ENCODE results near the gene NOP58. TPM values are rescaled to one million over a fixed set of nuclear protein-coding genes. Genes with fewer than 3 reads are reported as not detected.
A peak's percentile ranks its signal among the peaks of the same experiment; 100 is the strongest.
"Not testable (repeated sequence)": the region's sequence is repeated elsewhere in the genome, so short reads cannot be mapped to it uniquely, and the experiment has no call there.

NOP58 gene, protein sequence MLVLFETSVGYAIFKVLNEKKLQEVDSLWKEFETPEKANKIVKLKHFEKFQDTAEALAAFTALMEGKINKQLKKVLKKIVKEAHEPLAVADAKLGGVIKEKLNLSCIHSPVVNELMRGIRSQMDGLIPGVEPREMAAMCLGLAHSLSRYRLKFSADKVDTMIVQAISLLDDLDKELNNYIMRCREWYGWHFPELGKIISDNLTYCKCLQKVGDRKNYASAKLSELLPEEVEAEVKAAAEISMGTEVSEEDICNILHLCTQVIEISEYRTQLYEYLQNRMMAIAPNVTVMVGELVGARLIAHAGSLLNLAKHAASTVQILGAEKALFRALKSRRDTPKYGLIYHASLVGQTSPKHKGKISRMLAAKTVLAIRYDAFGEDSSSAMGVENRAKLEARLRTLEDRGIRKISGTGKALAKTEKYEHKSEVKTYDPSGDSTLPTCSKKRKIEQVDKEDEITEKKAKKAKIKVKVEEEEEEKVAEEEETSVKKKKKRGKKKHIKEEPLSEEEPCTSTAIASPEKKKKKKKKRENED
- total RNA-seq, result 100 to 1,000 TPM in 1 of 4 donors, 10 to 100 TPM in 3; 26.8 to 138 (median 76.9) TPM

DNA sequence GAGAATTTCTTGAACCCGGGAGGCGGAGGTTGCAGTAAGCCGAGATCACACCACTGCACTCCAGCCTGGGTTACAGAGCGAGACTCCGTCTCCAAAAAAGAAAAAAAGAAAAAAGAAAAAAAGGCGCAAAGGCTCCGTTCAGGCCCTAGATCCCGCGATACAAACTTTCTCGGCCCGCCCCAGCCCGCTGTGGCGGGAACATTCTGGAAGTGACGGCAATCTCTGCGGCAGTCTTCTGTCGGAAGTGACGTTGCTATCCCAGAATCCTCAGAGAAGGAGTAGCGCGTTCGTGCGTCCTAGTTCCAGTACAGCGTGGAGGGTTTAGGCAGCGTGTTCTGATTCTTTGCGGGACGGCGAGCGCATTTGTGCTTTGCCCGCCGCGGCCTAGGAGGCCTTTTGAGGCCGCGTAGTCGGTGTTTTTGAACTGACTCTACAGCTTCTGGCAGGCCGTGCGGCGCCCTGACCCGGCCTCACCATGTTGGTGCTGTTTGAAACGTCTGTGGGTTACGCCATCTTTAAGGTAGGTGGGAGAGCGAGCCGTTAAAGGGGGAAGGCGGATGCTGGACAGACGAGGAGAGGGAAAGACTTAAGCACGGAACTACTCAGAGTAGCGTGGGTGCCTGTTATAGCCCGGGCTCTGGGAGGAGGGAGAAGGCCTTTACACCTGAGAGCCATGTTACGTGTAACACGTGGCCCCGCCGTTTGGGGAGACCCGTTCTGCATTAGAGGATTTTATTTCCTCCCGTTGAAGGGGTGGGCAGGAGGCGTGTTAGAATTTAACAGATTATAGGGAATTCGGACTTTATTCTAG lies at the start of gene NOP58:
Gene NOP58 (plus strand): TSS at position 297 of the 811 bp plus-strand sequence. CDS start 179 bp downstream, at position 476.
- Histone ChIP-seq H3K4me1 (no peaks in the 10 kb centered on the region), H3K9me3 (no peaks in the 10 kb centered on the region), H3K27me3 (no peaks in the 10 kb centered on the region), H3K36me3 (no peaks in the 10 kb centered on the region), H3K27ac (peak within 1 kb of the TSS; percentile 98 to 99), H3K4me3 (peak within 1 kb of the TSS; percentile 64 to 84)
- peak; percentile 90 to 92 for DNase-seq
- TF ChIP-seq POLR2A (IDR thresholded peaks at IDR 0.05), result peak; percentile 94 to 96
- TF ChIP-seq CTCF (IDR thresholded peaks at IDR 0.05), result peak in 1 of 4 experiments; percentile 12
- intact Hi-C loops (cut with DNase I; ENCODE audit: low total_unique reads), result no loop called here

GRCh38 chr2:202221873-202222272 lies 43.7 kb upstream of the NOP58 start:
- H3K27ac ChIP-seq, result no peak overlapping the region
- no peaks in the 10 kb centered on the region for H3K36me3 ChIP-seq
- H3K4me3 ChIP-seq, result no peak overlapping the region
- intact Hi-C loops (cut with DNase I; ENCODE audit: low total_unique reads), result no loop called here
- H3K9me3 ChIP-seq, result no peaks in the 10 kb centered on the region
- DNase-seq, result no peak
- H3K4me1 ChIP-seq, result no peaks in the 10 kb centered on the region
- TF ChIP-seq CTCF (IDR thresholded peaks at IDR 0.05) (no peak), POLR2A (IDR thresholded peaks at IDR 0.05) (no peak)
- H3K27me3 ChIP-seq, result no peaks in the 10 kb centered on the region

GRCh38 chr2:202237787-202238233 lies 27.8 kb upstream of the NOP58 start:
- peaks cover 0 to 5% of the 10 kb centered on the region in 2 donors for H3K4me1 ChIP-seq
- H3K27me3 ChIP-seq, result no peaks in the 10 kb centered on the region
- H3K4me3 ChIP-seq, result peak overlapping the region; percentile 70 to 76
- TF ChIP-seq CTCF (IDR thresholded peaks at IDR 0.05) (no peak), POLR2A (IDR thresholded peaks at IDR 0.05) (no peak)
- H3K36me3 ChIP-seq, result no peaks in the 10 kb centered on the region
- peak; percentile 15 to 21 for DNase-seq
- no peaks in the 10 kb centered on the region for H3K9me3 ChIP-seq
- intact Hi-C loops (cut with DNase I; ENCODE audit: low total_unique reads), result no loop called here
- peak overlapping the region; percentile 88 for H3K27ac ChIP-seq

DNA sequence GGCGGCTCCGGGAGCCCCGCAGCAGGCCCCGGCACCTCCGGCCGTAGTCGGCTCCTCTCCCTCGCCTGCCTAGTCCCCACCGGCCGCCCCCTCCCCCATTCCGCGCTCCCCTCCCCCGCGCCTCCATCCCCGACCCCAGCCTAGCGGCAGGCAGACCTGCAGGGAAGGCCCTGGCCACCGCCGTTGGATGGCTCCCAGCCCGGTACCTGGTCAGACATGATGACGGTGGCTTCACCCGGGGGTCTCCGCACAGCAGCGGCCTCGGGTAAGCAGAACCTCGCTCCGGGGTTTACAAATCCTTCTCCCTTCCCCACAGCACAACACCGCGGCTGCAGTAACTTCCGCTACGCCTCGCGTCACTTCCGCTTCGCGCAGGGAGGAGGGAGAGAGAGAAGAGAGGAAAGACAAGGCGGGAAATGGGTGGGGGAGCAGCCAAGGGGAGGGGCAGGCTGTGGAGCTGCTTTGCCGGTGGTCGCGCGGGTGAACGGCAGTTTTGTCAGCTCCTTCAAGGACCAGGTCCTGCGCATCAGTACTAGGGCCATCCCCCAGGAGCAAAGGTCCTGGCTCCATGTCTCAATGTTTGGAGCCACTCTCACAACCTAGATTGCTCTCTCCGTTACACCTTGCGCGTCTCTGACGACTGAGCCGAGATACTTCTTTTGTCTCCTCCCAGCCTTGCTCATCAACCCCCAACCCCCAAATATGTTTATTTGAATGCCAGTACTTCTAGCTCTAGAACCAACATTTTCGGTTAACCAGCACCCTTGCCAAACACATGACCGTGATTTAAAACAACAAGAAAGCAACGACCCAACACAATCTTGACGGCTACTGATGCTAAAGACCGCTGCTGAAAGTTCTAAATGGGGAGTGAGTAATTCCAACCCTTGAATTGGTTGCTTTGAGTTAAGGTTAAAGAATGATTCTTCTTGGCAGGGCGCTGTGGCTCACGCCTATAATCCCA lies 27.0 kb upstream of the NOP58 start, which contains the start of gene SUMO1:
Gene SUMO1 (minus strand): TSS at position 364 of the 964 bp plus-strand sequence. CDS start 146 bp downstream, at position 218.
- Histone ChIP-seq H3K27me3 (no peaks in the 10 kb centered on the region), H3K9me3 (no peaks in the 10 kb centered on the region), H3K4me1 (peaks cover 0 to 5% of the 10 kb centered on the region in 2 donors), H3K36me3 (no peaks in the 10 kb centered on the region), H3K4me3 (peak within 1 kb of the TSS; percentile 70 to 76), H3K27ac (peak within 1 kb of the TSS; percentile 88)
- DNase-seq, result peak; percentile 89 to 90
- intact Hi-C loops (cut with DNase I; ENCODE audit: low total_unique reads), result no loop called here
- TF ChIP-seq POLR2A (IDR thresholded peaks at IDR 0.05), result peak; percentile 38 to 51
- no peak for TF ChIP-seq CTCF (IDR thresholded peaks at IDR 0.05)

DNA sequence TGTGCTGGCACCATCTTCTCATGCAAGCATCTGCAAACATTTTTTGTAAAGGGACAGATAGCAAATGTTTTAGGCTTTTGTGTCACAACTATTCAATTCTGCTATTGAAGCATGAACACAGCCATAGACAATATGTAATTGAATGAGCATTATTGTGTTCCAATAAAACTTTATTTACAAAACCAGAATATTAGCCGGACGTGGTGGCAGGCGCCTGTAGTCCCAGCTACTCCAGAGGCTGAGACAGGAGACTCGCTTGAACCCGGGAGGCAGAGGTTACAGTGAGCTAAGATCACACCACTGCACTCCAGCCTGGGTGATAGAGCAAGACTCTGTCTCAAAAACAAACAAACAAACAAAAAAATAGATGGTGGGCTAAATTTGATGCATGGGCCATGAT lies 17.9 kb upstream of the NOP58 start:
- H3K27me3 ChIP-seq; intact Hi-C loops (cut with DNase I; ENCODE audit: low total_unique reads); DNase-seq; H3K36me3 ChIP-seq; H3K4me1 ChIP-seq; H3K4me3 ChIP-seq; H3K27ac ChIP-seq; H3K9me3 ChIP-seq: not testable (repeated sequence)

Data from uterus (tissue), 4 donors.